Measurements from ENCODE around the gene KIF23. TPM values are rescaled to one million over a fixed set of nuclear protein-coding genes. Genes with fewer than 3 reads are reported as not detected.

Gene KIF23
- polyA plus RNA-seq, 1 of the 3 experiments (the other 2 are of a cell fraction): 25.8 TPM

GRCh38 chr15:69421498-69421897 lies 7.3 kb downstream of the KIF23 start:
- peaks cover 77% of the 10 kb centered on the region for H3K79me2 ChIP-seq (ENCODE audit: insufficient read depth)
- H3K9ac ChIP-seq: no peak overlapping the region
- POLR2A ChIA-PET: no interaction called here
- H3K4me2 ChIP-seq: no peak overlapping the region
- no peaks in the 10 kb centered on the region for H3K9me2 ChIP-seq
- no peaks in the 10 kb centered on the region for H4K20me1 ChIP-seq (ENCODE audit: insufficient read depth)
- TF ChIP-seq RFX5 (IDR thresholded peaks at IDR 0.05; ENCODE audit: low read length) (no peak), TAF1 (IDR thresholded peaks at IDR 0.05; ENCODE audit: borderline replicate concordance, low read depth, low read length) (no peak), NRF1 (IDR thresholded peaks at IDR 0.05; ENCODE audit: low read depth, low read length) (no peak), NFIC (IDR thresholded peaks at IDR 0.05; ENCODE audit: borderline replicate concordance) (no peak), FOXM1 (IDR thresholded peaks at IDR 0.05; ENCODE audit: low read depth) (no peak)
- peaks cover 0 to 14% of the 10 kb centered on the region in 2 experiments; a peak in 2 of 4 replicates for H3K4me1 ChIP-seq (ENCODE audit: control insufficient read depth in 1 of 2, insufficient read depth in 2 of 2, low read depth in 1 of 2, low read length in 1 of 2)
- no peaks in the 10 kb centered on the region for H3F3A ChIP-seq (replicated peaks; ENCODE audit: insufficient read depth)
- CTCF ChIA-PET: no interaction called here
- DNase-seq: no peak
- no peaks in the 10 kb centered on the region for H3K9me3 ChIP-seq
- H3K27me3 ChIP-seq (ENCODE audit: insufficient read depth): no peaks in the 10 kb centered on the region
- no peak overlapping the region for H3K4me3 ChIP-seq (ENCODE audit: low read depth in 2 of 2, low read length in 1 of 2)
- no peak overlapping the region for H3K27ac ChIP-seq (ENCODE audit: low read depth in 2 of 2, low read length in 1 of 2)
- peaks cover 41 to 48% of the 10 kb centered on the region in 2 experiments for H3K36me3 ChIP-seq (replicated peaks in 1 of 2; ENCODE audit: control insufficient read depth in 1 of 2, insufficient read depth in 2 of 2, low read length in 1 of 2)
- H2AFZ ChIP-seq (ENCODE audit: low read depth): no peak overlapping the region

GRCh38 chr15:69422336-69422895 lies 8.3 kb downstream of the KIF23 start:
- Histone ChIP-seq H2AFZ (ENCODE audit: low read depth) (no peak overlapping the region), H3K4me3 (ENCODE audit: low read depth in 2 of 2, low read length in 1 of 2) (no peak overlapping the region), H3K27me3 (ENCODE audit: insufficient read depth) (no peaks in the 10 kb centered on the region), H3K9me2 (no peaks in the 10 kb centered on the region), H3K36me3 (replicated peaks in 1 of 2; ENCODE audit: control insufficient read depth in 1 of 2, insufficient read depth in 2 of 2, low read length in 1 of 2) (peaks cover 49 to 55% of the 10 kb centered on the region in 2 experiments), H3K4me2 (no peak overlapping the region), H3K9me3 (no peaks in the 10 kb centered on the region), H4K20me1 (ENCODE audit: insufficient read depth) (no peaks in the 10 kb centered on the region), H3K79me2 (ENCODE audit: insufficient read depth) (peaks cover 72% of the 10 kb centered on the region), H3K4me1 (ENCODE audit: control insufficient read depth in 1 of 2, insufficient read depth in 2 of 2, low read depth in 1 of 2, low read length in 1 of 2) (peaks cover 0 to 10% of the 10 kb centered on the region in 2 experiments; a peak in 2 of 4 replicates), H3K27ac (ENCODE audit: low read depth in 2 of 2, low read length in 1 of 2) (no peak overlapping the region), H3F3A (replicated peaks; ENCODE audit: insufficient read depth) (no peaks in the 10 kb centered on the region), H3K9ac (no peak overlapping the region)
- POLR2A ChIA-PET: no interaction called here
- no peak for TF ChIP-seq FOSL2 (IDR thresholded peaks at IDR 0.05; ENCODE audit: borderline replicate concordance, low read depth)
- TF ChIP-seq MEF2A (IDR thresholded peaks at IDR 0.05; ENCODE audit: borderline replicate concordance, low read depth): no peak
- TF ChIP-seq YY1 (IDR thresholded peaks at IDR 0.05; ENCODE audit: low read depth): no peak
- no peak for TF ChIP-seq RFX5 (IDR thresholded peaks at IDR 0.05; ENCODE audit: low read length)
- TF ChIP-seq GABPA (IDR thresholded peaks at IDR 0.05; ENCODE audit: low read depth): no peak
- TF ChIP-seq RXRA (IDR thresholded peaks at IDR 0.05; ENCODE audit: borderline replicate concordance, low read depth): no peak
- TF ChIP-seq MXI1 (IDR thresholded peaks at IDR 0.05; ENCODE audit: low read depth, low read length): no peak
- no peak for TF ChIP-seq FOXJ3 (CRISPR knock-in tag; IDR thresholded peaks at IDR 0.05)
- TF ChIP-seq FOXM1 (IDR thresholded peaks at IDR 0.05; ENCODE audit: low read depth): no peak
- no peak for TF ChIP-seq CTCF (IDR thresholded peaks at IDR 0.05)
- TF ChIP-seq, protein P1, sequence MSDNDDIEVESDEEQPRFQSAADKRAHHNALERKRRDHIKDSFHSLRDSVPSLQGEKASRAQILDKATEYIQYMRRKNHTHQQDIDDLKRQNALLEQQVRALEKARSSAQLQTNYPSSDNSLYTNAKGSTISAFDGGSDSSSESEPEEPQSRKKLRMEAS (IDR thresholded peaks at IDR 0.05; ENCODE audit: low read depth): no peak
- no peak for TF ChIP-seq POLR2AphosphoS5 (IDR thresholded peaks at IDR 0.05; ENCODE audit: low read depth, low read length)
- CTCF ChIA-PET: interaction anchor here (1.3 to 2.0 kb wide), 2 partner anchors 28 to 363 kb away, joined by 3 to 6 read pairs; no protein-coding TSS in a partner anchor
- WGBS (ENCODE audit: low lambda C conversion rate): 82% methylated on average over 4 of the region's 4 CpGs
- no peak for DNase-seq
